ENCODE data around the gene OVCH2. TPM values are rescaled to one million over a fixed set of nuclear protein-coding genes. Genes with fewer than 3 reads are reported as not detected.
"Not testable (repeated sequence)": the region's sequence is repeated elsewhere in the genome, so short reads cannot be mapped to it uniquely, and the experiment has no call there.

Gene OVCH2, protein sequence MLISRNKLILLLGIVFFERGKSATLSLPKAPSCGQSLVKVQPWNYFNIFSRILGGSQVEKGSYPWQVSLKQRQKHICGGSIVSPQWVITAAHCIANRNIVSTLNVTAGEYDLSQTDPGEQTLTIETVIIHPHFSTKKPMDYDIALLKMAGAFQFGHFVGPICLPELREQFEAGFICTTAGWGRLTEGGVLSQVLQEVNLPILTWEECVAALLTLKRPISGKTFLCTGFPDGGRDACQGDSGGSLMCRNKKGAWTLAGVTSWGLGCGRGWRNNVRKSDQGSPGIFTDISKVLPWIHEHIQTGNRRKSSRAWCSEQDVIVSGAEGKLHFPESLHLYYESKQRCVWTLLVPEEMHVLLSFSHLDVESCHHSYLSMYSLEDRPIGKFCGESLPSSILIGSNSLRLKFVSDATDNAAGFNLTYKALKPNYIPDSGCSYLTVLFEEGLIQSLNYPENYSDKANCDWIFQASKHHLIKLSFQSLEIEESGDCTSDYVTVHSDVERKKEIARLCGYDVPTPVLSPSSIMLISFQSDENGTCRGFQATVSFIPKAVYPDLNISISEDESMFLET
- total RNA-seq, result not detected
- polyA plus RNA-seq (ENCODE audit: insufficient read depth in 1 of 8, insufficient read length in 8 of 8, low replicate concordance in 1 of 8), result under 1 TPM in 7 of 8 donors, not detected in 1; 0.11 to 0.31 (median 0.20) TPM
- long read RNA-seq, donor 1, result 0 reads
- long read RNA-seq, donor 2, result 0 reads
- long read RNA-seq, donor 3, result 0 reads
- long read RNA-seq, donor 4, result 0 reads
- long read RNA-seq, donor 5, result 0 reads
- long read RNA-seq, donor 6, result 0 reads
- long read RNA-seq, donor 7, result 0 reads
- long read RNA-seq, donor 8, result 0 reads
- long read RNA-seq, donor 9, result 0 reads
- long read RNA-seq, donor 10, result 0 reads
- long read RNA-seq, donor 11, result 0 reads

DNA sequence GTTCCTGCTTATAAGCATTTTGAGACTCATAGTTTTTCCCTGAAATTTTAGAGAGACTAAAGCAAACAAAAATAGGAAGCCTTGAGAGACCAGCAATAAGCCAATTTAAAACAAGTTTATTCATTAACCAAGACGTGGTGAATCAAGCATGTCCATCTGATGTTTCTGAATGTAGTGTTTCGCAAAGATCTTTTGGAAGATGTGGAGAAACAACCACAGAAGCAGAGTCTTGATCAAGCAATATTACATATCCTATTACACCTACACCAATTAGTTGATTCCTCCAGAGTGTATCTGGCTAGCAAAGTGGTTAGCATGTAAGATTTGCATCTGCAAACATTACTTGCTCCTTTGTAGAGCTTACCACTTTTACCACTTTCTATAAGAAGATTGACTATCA, at the start of gene OVCH2:
Gene OVCH2, minus strand, starts transcription at position 101 of the 400 bp plus-strand sequence. Its CDS starts 83 bp downstream, at position 18.
- Histone ChIP-seq H3K9me3 (replicated peaks; ENCODE audit: control insufficient read depth, low read depth, low read length) (no peaks in the 10 kb centered on the region), H3K27me3 (ENCODE audit: control insufficient read depth, insufficient read depth, low read length) (no peaks in the 10 kb centered on the region), H3K27ac (ENCODE audit: low read length) (no peak within 1 kb of the TSS), H3K36me3 (ENCODE audit: control insufficient read depth, insufficient read depth, low read length) (no peaks in the 10 kb centered on the region), H3K4me3 (ENCODE audit: low read length) (no peak within 1 kb of the TSS), H3K4me1 (ENCODE audit: control insufficient read depth, insufficient read depth, low read length) (no peaks in the 10 kb centered on the region)
- no CpG with 5 or more reads among the region's 2 CpGs for WGBS (ENCODE audit: insufficient coverage)
- no peak for DNase-seq

DNA sequence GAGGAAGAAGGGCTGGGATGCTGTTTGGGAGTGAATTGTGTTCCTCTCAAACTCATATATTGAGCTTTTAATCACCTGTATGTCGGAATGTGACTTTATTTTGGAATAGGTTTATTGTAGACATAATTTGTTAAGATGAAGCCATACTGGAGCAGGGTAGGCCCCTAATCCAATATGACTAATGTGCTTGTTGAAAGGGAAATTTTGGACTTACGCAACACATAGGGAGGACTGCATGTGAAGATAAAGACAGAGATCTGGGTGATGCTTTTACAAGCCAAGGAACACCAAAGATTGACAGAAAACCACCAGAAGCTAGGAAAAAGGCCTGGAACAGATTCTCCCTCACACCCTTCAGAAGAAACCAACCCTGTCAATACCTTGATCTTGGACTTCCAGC, 43.2 kb upstream of the OVCH2 start:
- 100% methylated on average over 1 of the region's 2 CpGs for WGBS (ENCODE audit: insufficient coverage)
- Histone ChIP-seq H3K9me3 (replicated peaks; ENCODE audit: control insufficient read depth, low read depth, low read length) (no peaks in the 10 kb centered on the region), H3K4me1 (ENCODE audit: control insufficient read depth, insufficient read depth, low read length) (no peaks in the 10 kb centered on the region), H3K27me3 (ENCODE audit: control insufficient read depth, insufficient read depth, low read length) (no peaks in the 10 kb centered on the region), H3K27ac (ENCODE audit: low read length) (no peak overlapping the region), H3K4me3 (ENCODE audit: low read length) (no peak overlapping the region), H3K36me3 (ENCODE audit: control insufficient read depth, insufficient read depth, low read length) (no peaks in the 10 kb centered on the region)
- no peak for DNase-seq

DNA sequence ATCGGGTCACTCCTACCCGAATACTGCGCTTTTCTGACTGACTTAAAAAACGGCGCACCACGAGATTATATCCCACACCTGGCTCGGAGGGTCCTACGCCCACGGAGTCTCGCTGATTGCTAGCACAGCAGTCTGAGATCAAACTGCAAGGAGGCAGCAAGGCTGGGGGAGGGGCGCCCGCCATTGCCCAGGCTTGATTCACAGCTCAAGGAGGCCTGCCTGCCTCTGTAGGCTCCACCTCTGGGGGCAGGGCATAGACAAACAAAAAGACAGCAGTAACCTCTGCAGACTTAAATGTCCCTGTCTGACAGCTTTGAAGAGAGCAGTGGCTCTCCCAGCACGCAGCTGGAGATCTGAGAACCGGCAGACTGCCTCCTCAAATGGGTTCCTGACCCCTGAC, 28.5 kb upstream of the OVCH2 start:
- H3K4me3 ChIP-seq (ENCODE audit: low read length); H3K36me3 ChIP-seq (ENCODE audit: control insufficient read depth, insufficient read depth, low read length); H3K27me3 ChIP-seq (ENCODE audit: control insufficient read depth, insufficient read depth, low read length); H3K27ac ChIP-seq (ENCODE audit: low read length); DNase-seq; H3K4me1 ChIP-seq (ENCODE audit: control insufficient read depth, insufficient read depth, low read length); H3K9me3 ChIP-seq (replicated peaks; ENCODE audit: control insufficient read depth, low read depth, low read length): not testable (repeated sequence)
- 70% methylated on average over 2 of the region's 14 CpGs for WGBS (ENCODE audit: insufficient coverage)

DNA sequence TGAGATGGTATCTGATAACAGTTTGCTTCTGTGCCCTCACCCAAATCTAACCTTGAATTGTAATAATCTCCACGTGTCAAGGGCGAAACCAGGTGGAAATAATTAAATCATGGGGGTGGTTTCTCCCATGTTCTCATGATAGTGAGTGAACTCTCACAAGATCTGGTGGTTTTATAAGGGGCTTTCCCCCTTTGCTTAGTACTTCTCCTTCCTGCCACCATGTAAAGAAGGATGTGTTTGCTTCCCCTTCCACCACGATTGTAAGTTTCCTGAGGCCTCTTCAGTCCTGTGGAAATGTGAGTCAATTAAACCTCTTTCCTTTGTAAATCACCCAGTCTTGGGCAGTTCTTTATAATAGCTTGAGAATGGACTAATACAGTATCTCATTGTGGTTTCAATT, 8.5 kb upstream of the OVCH2 start:
- no CpG with 5 or more reads among the region's 3 CpGs for WGBS (ENCODE audit: insufficient coverage)
- Histone ChIP-seq H3K27ac (ENCODE audit: low read length) (no peak overlapping the region), H3K4me3 (ENCODE audit: low read length) (no peak overlapping the region), H3K4me1 (ENCODE audit: control insufficient read depth, insufficient read depth, low read length) (no peaks in the 10 kb centered on the region), H3K9me3 (replicated peaks; ENCODE audit: control insufficient read depth, low read depth, low read length) (no peaks in the 10 kb centered on the region), H3K36me3 (ENCODE audit: control insufficient read depth, insufficient read depth, low read length) (no peaks in the 10 kb centered on the region), H3K27me3 (ENCODE audit: control insufficient read depth, insufficient read depth, low read length) (no peaks in the 10 kb centered on the region)
- no peak for DNase-seq

DNA sequence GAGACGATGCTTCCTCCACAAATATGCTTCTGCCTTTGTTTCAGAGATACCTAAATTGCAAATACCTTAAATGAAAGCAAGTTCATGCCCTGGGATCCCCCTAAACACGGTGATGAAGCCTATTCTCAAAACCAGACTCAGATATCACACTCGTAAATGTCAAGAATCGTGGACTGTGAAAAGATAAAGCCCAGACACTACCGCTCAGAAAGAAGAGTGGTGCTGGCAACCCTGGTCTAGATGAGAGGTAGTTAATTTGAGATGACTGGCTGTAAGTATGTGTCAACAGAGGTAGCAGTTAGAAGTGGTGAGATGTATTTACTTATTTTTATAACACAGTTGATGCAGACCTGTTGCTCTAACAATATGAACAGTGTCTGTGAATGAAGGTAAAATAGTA, 2.5 kb downstream of the OVCH2 start:
- no peak for DNase-seq
- Histone ChIP-seq H3K9me3 (replicated peaks; ENCODE audit: control insufficient read depth, low read depth, low read length) (no peaks in the 10 kb centered on the region), H3K4me3 (ENCODE audit: low read length) (no peak overlapping the region), H3K36me3 (ENCODE audit: control insufficient read depth, insufficient read depth, low read length) (no peaks in the 10 kb centered on the region), H3K4me1 (ENCODE audit: control insufficient read depth, insufficient read depth, low read length) (no peaks in the 10 kb centered on the region), H3K27me3 (ENCODE audit: control insufficient read depth, insufficient read depth, low read length) (no peaks in the 10 kb centered on the region), H3K27ac (ENCODE audit: low read length) (no peak overlapping the region)
- WGBS (ENCODE audit: insufficient coverage), result 54% methylated on average over 4 of the region's 5 CpGs

DNA sequence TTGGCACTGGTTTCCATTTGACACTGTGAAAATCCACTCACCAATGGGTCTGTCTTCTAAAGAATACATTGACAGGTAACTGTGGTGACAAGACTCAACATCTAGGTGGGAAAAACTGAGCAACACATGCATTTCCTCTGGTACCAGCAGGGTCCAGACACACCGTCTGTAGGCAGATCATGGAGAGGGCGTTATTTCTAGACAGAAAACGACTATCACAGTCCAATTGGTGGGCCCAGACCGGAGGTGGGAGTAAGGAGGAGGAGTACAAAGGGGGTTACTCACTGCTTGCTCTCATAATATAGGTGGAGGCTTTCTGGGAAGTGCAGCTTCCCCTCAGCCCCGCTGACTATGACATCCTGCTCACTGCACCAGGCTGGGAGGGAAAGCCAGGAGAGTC, 9.9 kb downstream of the OVCH2 start:
- DNase-seq, result no peak
- Histone ChIP-seq H3K4me3 (ENCODE audit: low read length) (no peak overlapping the region), H3K9me3 (replicated peaks; ENCODE audit: control insufficient read depth, low read depth, low read length) (no peaks in the 10 kb centered on the region), H3K27me3 (ENCODE audit: control insufficient read depth, insufficient read depth, low read length) (no peaks in the 10 kb centered on the region), H3K4me1 (ENCODE audit: control insufficient read depth, insufficient read depth, low read length) (no peaks in the 10 kb centered on the region), H3K36me3 (ENCODE audit: control insufficient read depth, insufficient read depth, low read length) (no peaks in the 10 kb centered on the region), H3K27ac (ENCODE audit: low read length) (no peak overlapping the region)
- whole genome bisulfite sequencing (ENCODE audit: insufficient coverage), result 74% methylated on average over 4 of the region's 5 CpGs

DNA sequence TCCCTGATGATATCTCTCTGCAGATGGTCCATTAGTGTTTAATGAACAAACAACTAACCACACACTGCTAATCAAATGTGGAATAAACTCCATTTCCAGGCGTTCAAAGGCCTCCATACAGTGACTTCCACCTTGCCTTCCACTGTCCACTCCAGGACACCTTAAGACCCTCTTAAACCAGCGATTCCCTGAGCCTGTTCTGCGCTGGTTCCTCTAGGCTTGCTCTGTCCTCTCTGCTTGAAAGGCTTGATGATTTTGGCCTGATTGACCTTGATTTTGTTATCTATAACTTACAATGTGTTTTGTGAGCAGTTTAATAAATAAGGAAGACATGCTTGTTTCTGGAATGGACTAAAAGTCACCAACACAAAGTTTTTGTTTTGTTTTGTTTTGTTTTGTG, 12.0 kb downstream of the OVCH2 start:
- Histone ChIP-seq H3K9me3 (replicated peaks; ENCODE audit: control insufficient read depth, low read depth, low read length) (no peaks in the 10 kb centered on the region), H3K4me3 (ENCODE audit: low read length) (no peak overlapping the region), H3K27me3 (ENCODE audit: control insufficient read depth, insufficient read depth, low read length) (peaks cover 2% of the 10 kb centered on the region), H3K4me1 (ENCODE audit: control insufficient read depth, insufficient read depth, low read length) (no peaks in the 10 kb centered on the region), H3K27ac (ENCODE audit: low read length) (no peak overlapping the region), H3K36me3 (ENCODE audit: control insufficient read depth, insufficient read depth, low read length) (no peaks in the 10 kb centered on the region)
- WGBS (ENCODE audit: insufficient coverage), result 56% methylated on average over 1 of the region's 3 CpGs
- DNase-seq, result no peak

DNA sequence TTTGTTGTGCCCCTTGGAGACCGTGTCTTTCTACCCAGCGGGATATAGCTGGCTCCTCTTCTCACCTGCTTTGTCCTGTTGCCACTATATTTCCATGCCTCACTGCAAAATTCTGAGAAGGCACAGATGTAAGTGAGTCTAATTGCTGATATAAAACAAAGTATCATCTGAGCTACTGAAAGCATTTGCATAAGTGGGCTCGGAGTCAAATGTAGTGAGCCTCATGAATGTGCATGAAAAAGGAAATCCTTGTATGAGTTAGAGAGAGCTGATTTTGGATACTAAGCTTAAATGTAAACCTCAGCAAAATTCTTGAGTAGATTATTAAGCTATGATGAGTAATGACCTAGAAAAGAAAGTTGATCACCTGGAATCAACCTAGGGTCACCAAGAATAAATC, 13.9 kb downstream of the OVCH2 start:
- no CpG with 5 or more reads among the region's 3 CpGs for WGBS (ENCODE audit: insufficient coverage)
- Histone ChIP-seq H3K4me1 (ENCODE audit: control insufficient read depth, insufficient read depth, low read length) (no peaks in the 10 kb centered on the region), H3K27me3 (ENCODE audit: control insufficient read depth, insufficient read depth, low read length) (peaks cover 2% of the 10 kb centered on the region), H3K4me3 (ENCODE audit: low read length) (no peak overlapping the region), H3K9me3 (replicated peaks; ENCODE audit: control insufficient read depth, low read depth, low read length) (no peaks in the 10 kb centered on the region), H3K27ac (ENCODE audit: low read length) (no peak overlapping the region), H3K36me3 (ENCODE audit: control insufficient read depth, insufficient read depth, low read length) (no peaks in the 10 kb centered on the region)
- DNase-seq, result no peak

DNA sequence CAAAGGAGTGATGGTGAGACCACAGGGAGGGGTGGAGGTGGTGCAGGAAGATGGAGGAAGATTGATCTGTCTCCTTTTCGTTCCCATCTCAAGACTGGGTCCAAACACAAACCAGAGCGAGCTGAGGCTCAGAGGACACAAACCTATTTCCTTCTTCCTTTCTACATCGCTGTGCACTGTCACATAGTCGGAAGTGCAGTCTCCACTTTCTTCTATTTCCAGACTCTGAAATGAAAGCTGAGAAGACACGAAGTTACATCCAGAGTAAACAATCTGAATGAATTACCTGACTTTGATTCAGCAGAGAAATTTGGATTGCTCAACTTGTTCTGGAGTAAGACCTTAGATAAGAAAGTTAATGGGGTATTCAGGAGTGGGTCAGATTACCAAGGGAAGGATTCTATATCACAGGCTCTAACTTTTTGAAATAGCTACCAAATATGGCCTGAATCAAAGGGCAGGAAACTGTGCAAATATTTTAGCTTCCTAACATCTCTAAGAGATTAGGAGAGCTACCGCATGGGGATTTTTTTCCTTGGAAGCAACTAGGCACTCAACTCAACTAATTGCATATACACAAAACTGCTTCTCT, 14.4 kb downstream of the OVCH2 start:
- no peak for DNase-seq
- no peak overlapping the region for H3K4me3 ChIP-seq (ENCODE audit: low read length)
- H3K27ac ChIP-seq (ENCODE audit: low read length), result no peak overlapping the region
- 42% methylated on average over 1 of the region's 6 CpGs for WGBS (ENCODE audit: insufficient coverage)
- no peaks in the 10 kb centered on the region for H3K36me3 ChIP-seq (ENCODE audit: control insufficient read depth, insufficient read depth, low read length)
- no peaks in the 10 kb centered on the region for H3K9me3 ChIP-seq (replicated peaks; ENCODE audit: control insufficient read depth, low read depth, low read length)
- no peaks in the 10 kb centered on the region for H3K4me1 ChIP-seq (ENCODE audit: control insufficient read depth, insufficient read depth, low read length)
- peaks cover 3% of the 10 kb centered on the region for H3K27me3 ChIP-seq (ENCODE audit: control insufficient read depth, insufficient read depth, low read length)

DNA sequence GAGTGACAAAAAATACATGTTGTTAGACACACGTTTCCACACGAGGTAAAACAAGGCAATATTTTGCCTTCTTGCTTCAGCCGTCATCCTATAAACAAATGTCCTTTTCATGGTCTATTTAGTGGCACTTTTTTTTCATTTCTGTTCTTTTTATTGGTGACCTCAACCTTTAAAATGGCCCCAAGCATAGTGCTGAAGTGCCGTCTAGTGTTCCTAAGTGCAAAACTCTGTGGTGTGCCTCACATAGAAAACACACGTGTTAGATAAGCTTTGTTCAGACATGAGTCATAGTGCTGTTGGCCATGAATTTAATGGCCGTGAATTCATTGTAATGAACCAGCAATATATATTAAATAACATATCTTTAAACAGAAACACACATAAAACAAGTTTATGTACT, 15.6 kb downstream of the OVCH2 start:
- no peak overlapping the region for H3K27ac ChIP-seq (ENCODE audit: low read length)
- H3K4me3 ChIP-seq (ENCODE audit: low read length), result no peak overlapping the region
- no peak for DNase-seq
- H3K27me3 ChIP-seq (ENCODE audit: control insufficient read depth, insufficient read depth, low read length), result peaks cover 5% of the 10 kb centered on the region
- no peaks in the 10 kb centered on the region for H3K9me3 ChIP-seq (replicated peaks; ENCODE audit: control insufficient read depth, low read depth, low read length)
- no peaks in the 10 kb centered on the region for H3K4me1 ChIP-seq (ENCODE audit: control insufficient read depth, insufficient read depth, low read length)
- no peaks in the 10 kb centered on the region for H3K36me3 ChIP-seq (ENCODE audit: control insufficient read depth, insufficient read depth, low read length)
- WGBS (ENCODE audit: insufficient coverage), result no CpG with 5 or more reads among the region's 6 CpGs

All from muscle of leg (tissue), 16 donors.